A673 (cell line): ENCODE results near the gene ARHGAP12. TPM values are rescaled to one million over a fixed set of nuclear protein-coding genes. Genes with fewer than 3 reads are reported as not detected.
A peak's percentile ranks its signal among the peaks of the same experiment; 100 is the strongest.

Source experiments
- BruUV-seq: library from RNA; stranded (reverse); fragments of 400-500 nt; replicated peaks from 2 replicates; lab custom pipeline; 2021; lab: Mats Ljungman, UMichigan
- CTCF ChIA-PET: fragments of 300-600 bp; sonication (Branson Sonifier 250); formaldehyde crosslinking; loops from one replicate; lab custom pipeline; 2022; ENCODE audit warnings: antibody characterized with exemption; lab: Charles Lee
- POLR2A ChIA-PET: fragments of 300-600 bp; sonication (Branson Sonifier 250); formaldehyde crosslinking; loops from one replicate; lab custom pipeline; 2022; ENCODE audit warnings: antibody characterized with exemption; ENCODE audit not compliant: low non-redundant PET; lab: Charles Lee
- DNase-seq: peaks from one replicate; pipeline ENCODE4 v3.0.0-alpha.2; 2015; ENCODE audit warnings: low spot score
- H3K27ac ChIP-seq: fragments of 200-600 bp; sonication (generic); 2 replicates; pipeline ENCODE4 v1.5.1; 2016; ENCODE audit warnings: mixed run types, low read depth, mild to moderate bottlenecking, mixed read lengths, antibody characterized with exemption, low read length; ENCODE audit not compliant: poor library complexity, severe bottlenecking
- H3K27me3 ChIP-seq: fragments of 200-600 bp; sonication (generic); replicated peaks from 2 replicates; pipeline ENCODE4 v1.6.1; 2017; ENCODE audit warnings: mixed run types, low read depth, mild to moderate bottlenecking, mixed read lengths, antibody characterized with exemption, low read length; ENCODE audit not compliant: insufficient read depth, poor library complexity
- H3K36me3 ChIP-seq: fragments of 200-600 bp; sonication (generic); 2 replicates; pipeline ENCODE4 v1.6.1; 2016; ENCODE audit warnings: mixed run types, mild to moderate bottlenecking, mixed read lengths, antibody characterized with exemption, low read length; ENCODE audit not compliant: insufficient read depth, poor library complexity, severe bottlenecking
- H3K4me1 ChIP-seq: fragments of 200-600 bp; sonication (generic); 2 replicates; pipeline ENCODE4 v1.6.1; 2017; ENCODE audit warnings: mixed run types, mild to moderate bottlenecking, mixed read lengths, antibody characterized with exemption, low read length; ENCODE audit not compliant: insufficient read depth, poor library complexity, severe bottlenecking
- H3K4me3 ChIP-seq: fragments of 200-600 bp; sonication (generic); 2 replicates; pipeline ENCODE4 v1.5.1; 2016; ENCODE audit warnings: low read depth, mixed run types, mild to moderate bottlenecking, mixed read lengths, low read length; ENCODE audit not compliant: poor library complexity, severe bottlenecking
- H3K9me3 ChIP-seq: fragments of 200-600 bp; sonication (generic); 2 replicates; pipeline ENCODE4 v1.6.1; 2016; ENCODE audit warnings: mixed run types, low read depth, mild to moderate bottlenecking, mixed read lengths, antibody characterized with exemption, low read length; ENCODE audit not compliant: poor library complexity, severe bottlenecking
- CTCF ChIP-seq: fragments of 300-800, 200-600 bp; sonication (generic); conservative IDR thresholded peaks from 2 replicates; pipeline ENCODE4 v1.5.1; 2017; ENCODE audit warnings: low read depth, mild to moderate bottlenecking, antibody characterized with exemption, low read length, moderate library complexity, mixed read lengths
- EZH2 ChIP-seq: fragments of 200-600 bp; sonication (generic); IDR thresholded peaks from 2 replicates; pipeline ENCODE4 v1.6.1; 2017; ENCODE audit warnings: borderline replicate concordance, low read depth, mild to moderate bottlenecking, mixed read lengths, antibody characterized with exemption, low read length; ENCODE audit not compliant: poor library complexity, severe bottlenecking
- intact Hi-C: fragments of 100-400 bp; cut with micrococcal nuclease; formaldehyde crosslinking; loops from one replicate; pipeline ENCODE4 v1.10.0; 2022; ENCODE audit not compliant: unreplicated experiment
- total RNA-seq: library from RNA; stranded (reverse); gene quantifications from 2 replicates; pipeline ENCODE4 v1.2.3, GENCODE V29; 2021

Gene ARHGAP12
- total RNA-seq, 1 experiment from 2014 or later: 30.0 TPM

GRCh38 chr10:31836569-31837406 is 91.8 kb downstream of the ARHGAP12 start:
- DNase-seq: peak; percentile 47
- H3K9me3 ChIP-seq: no peaks in the 10 kb centered on the region

GRCh38 chr10:31833753-31834152 is 94.9 kb downstream of the ARHGAP12 start:
- CTCF ChIA-PET: no interaction called here
- Histone ChIP-seq H3K4me3 (no peak overlapping the region), H3K9me3 (no peaks in the 10 kb centered on the region), H3K27me3 (no peaks in the 10 kb centered on the region), H3K36me3 (no peaks in the 10 kb centered on the region), H3K4me1 (peaks cover 41% of the 10 kb centered on the region), H3K27ac (no peak overlapping the region)
- no peak for TF ChIP-seq EZH2
- TF ChIP-seq CTCF: no peak
- no TSS peak for BruUV-seq
- intact Hi-C loops: loop anchor here (10.0 kb wide), 3 partner anchors 111 to 371 kb away; no protein-coding TSS in a partner anchor
- no peak for DNase-seq
- POLR2A ChIA-PET: no interaction called here

More at GRCh38 chr10:31836569-31837406, 91.8 kb downstream of the ARHGAP12 start:
- POLR2A ChIA-PET: no interaction called here
- no peak for TF ChIP-seq EZH2
- TF ChIP-seq CTCF: peak; percentile 69
- no peak overlapping the region for H3K27ac ChIP-seq
- no TSS peak for BruUV-seq
- H3K4me3 ChIP-seq: no peak overlapping the region
- CTCF ChIA-PET: interaction anchor here (0.6 kb wide), 1 partner anchor 1091 kb away, joined by 4 read pairs; no protein-coding TSS in a partner anchor
- H3K4me1 ChIP-seq: peaks cover 20% of the 10 kb centered on the region
- no peaks in the 10 kb centered on the region for H3K36me3 ChIP-seq
- intact Hi-C loops: loop anchor here (10.0 kb wide), 3 partner anchors 108 to 368 kb away; no protein-coding TSS in a partner anchor
- H3K27me3 ChIP-seq: no peaks in the 10 kb centered on the region

DNA sequence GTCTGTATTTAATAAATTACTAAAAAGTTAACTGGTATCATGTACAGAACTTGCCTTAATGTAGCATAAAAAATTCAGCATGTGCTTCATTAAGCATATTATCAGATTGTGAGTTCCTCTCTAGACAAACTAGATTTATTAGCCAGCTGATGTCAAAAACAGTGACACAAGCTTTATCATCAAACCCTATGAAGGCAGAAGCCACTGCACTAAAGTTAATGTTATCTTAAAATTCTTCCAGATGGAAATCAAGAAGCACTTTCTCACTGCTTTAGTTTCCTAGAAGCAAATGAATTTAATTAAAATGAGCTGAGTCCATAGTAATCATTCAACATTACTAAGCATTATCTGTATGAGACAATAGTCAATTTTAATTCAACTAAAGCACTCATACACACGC is 96.4 kb downstream of the ARHGAP12 start:
- no peak overlapping the region for H3K27ac ChIP-seq
- H3K4me1 ChIP-seq: peaks cover 41% of the 10 kb centered on the region
- H3K36me3 ChIP-seq: no peaks in the 10 kb centered on the region
- no TSS peak for BruUV-seq
- ChIA-PET POLR2A (no interaction called here), CTCF (interaction anchor here (0.6 kb wide), 1 partner anchor 181 kb away, joined by 8 read pairs; no protein-coding TSS in a partner anchor)
- intact Hi-C loops: loop anchor here (10.0 kb wide), 3 partner anchors 113 to 373 kb away; no protein-coding TSS in a partner anchor
- H3K27me3 ChIP-seq: no peaks in the 10 kb centered on the region
- no peaks in the 10 kb centered on the region for H3K9me3 ChIP-seq
- DNase-seq: peak; percentile 30
- no peak overlapping the region for H3K4me3 ChIP-seq
- TF ChIP-seq CTCF (no peak), EZH2 (no peak)
